Measurements from ENCODE around the gene ZNF780A. TPM values are rescaled to one million over a fixed set of nuclear protein-coding genes. Genes with fewer than 3 reads are reported as not detected.
"Not testable (repeated sequence)": the region's sequence is repeated elsewhere in the genome, so short reads cannot be mapped to it uniquely, and the experiment has no call there.

ZNF780A gene
- total RNA-seq, 4 donors from 2014 or later, result 5.7 to 14.7 (median 8.7) TPM

DNA sequence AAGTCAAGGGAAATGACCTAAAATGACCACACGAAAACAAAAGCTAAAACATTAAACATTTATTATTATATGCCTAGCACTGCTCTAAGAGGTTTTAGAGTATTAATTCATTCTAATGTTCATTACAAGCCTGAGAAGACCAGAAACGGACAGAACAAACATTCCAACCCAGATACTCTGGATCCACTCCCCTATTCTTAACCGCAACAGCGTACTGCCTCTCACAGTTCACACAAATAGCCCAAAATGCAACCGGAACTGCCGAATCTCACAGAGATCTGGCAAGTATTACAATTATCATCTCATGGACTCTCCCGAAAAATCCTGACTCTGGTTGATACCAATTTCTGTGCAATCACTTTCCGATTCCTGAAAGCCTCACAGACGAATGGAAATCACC is 36.1 kb downstream of the ZNF780A start:
- DNase-seq (ENCODE audit: low spot score in 2 of 2), result no peak
- intact Hi-C loops (cut with DNase I; ENCODE audit: low total_unique reads), result no loop called here
- no peak overlapping the region for H3K4me3 ChIP-seq (ENCODE audit: low read depth, poor library complexity, severe bottlenecking)
- TF ChIP-seq, protein P1, sequence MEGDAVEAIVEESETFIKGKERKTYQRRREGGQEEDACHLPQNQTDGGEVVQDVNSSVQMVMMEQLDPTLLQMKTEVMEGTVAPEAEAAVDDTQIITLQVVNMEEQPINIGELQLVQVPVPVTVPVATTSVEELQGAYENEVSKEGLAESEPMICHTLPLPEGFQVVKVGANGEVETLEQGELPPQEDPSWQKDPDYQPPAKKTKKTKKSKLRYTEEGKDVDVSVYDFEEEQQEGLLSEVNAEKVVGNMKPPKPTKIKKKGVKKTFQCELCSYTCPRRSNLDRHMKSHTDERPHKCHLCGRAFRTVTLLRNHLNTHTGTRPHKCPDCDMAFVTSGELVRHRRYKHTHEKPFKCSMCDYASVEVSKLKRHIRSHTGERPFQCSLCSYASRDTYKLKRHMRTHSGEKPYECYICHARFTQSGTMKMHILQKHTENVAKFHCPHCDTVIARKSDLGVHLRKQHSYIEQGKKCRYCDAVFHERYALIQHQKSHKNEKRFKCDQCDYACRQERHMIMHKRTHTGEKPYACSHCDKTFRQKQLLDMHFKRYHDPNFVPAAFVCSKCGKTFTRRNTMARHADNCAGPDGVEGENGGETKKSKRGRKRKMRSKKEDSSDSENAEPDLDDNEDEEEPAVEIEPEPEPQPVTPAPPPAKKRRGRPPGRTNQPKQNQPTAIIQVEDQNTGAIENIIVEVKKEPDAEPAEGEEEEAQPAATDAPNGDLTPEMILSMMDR (IDR thresholded peaks at IDR 0.05), result no peak
- no peak for TF ChIP-seq POLR2A (IDR thresholded peaks at IDR 0.05)
- 92 to 93% methylated on average over 9 of the region's 9 CpGs for WGBS, 2 donors

DNA sequence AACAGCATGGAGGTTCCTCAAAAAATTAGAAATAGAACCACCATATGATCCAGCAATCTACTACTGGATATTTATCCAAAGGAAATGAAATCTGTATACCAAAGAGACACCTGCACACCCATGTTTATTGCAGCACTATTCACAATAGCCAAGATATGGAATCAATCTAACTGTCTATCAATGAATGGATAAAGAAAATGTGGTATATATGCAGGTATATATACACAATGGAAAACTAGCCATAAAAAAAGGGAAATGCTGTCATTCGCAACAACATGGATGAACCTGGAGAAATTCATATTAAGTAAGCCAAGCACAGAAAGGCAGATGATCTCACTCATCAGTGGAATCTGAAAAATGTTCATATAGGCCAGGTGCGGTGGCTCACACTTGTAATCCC is 37.3 kb downstream of the ZNF780A start:
- no peak for TF ChIP-seq POLR2A (IDR thresholded peaks at IDR 0.05)
- TF ChIP-seq, protein P1 (IDR thresholded peaks at IDR 0.05), result no peak
- 95 to 98% methylated on average over 2 of the region's 2 CpGs for WGBS, 2 donors
- H3K4me3 ChIP-seq (ENCODE audit: low read depth, poor library complexity, severe bottlenecking), result no peak overlapping the region
- no peak for DNase-seq (ENCODE audit: low spot score in 2 of 2)
- intact Hi-C loops (cut with DNase I; ENCODE audit: low total_unique reads), result no loop called here

- intact Hi-C loops (cut with DNase I; ENCODE audit: low total_unique reads); H3K4me3 ChIP-seq (ENCODE audit: low read depth, poor library complexity, severe bottlenecking); DNase-seq (ENCODE audit: low spot score in 2 of 2): not testable (repeated sequence)
- WGBS, 2 donors, result 100% methylated on average over 1 of the region's 1 CpG
Measured at GRCh38 chr19:40041718-40042117, 49.0 kb downstream of the ZNF780A start.

DNA sequence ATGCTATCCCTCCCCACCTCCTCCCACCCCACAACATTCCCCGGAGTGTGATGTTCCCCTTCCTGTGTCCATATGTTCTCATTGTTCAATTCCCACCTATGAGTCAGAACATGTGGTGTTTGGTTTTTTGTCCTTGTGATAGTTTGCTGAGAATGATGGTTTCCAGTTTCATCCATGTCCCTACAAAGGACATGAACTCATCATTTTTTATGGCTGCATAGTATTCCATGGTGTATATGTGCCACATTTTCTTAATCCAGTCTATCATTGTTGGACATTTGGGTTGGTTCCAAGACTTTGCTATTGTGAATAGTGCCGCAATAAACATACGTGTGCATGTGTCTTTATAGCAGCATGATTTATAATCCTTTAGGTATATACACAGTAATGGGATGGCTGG is 52.7 kb downstream of the ZNF780A start:
- intact Hi-C loops (cut with DNase I; ENCODE audit: low total_unique reads), result not testable (repeated sequence)

GRCh38 chr19:40035996-40036395 is 54.7 kb downstream of the ZNF780A start:
- no peak for DNase-seq (ENCODE audit: low spot score in 2 of 2)
- no peak for TF ChIP-seq POLR2A (IDR thresholded peaks at IDR 0.05)
- TF ChIP-seq, protein P1 (IDR thresholded peaks at IDR 0.05), result no peak
- H3K4me3 ChIP-seq (ENCODE audit: low read depth, poor library complexity, severe bottlenecking), result no peak overlapping the region
- WGBS, 2 donors, result 90 to 93% methylated on average over 4 of the region's 4 CpGs
- intact Hi-C loops (cut with DNase I; ENCODE audit: low total_unique reads), result no loop called here

More for the DNA sequence above, 52.7 kb downstream of the ZNF780A start:
- H3K4me3 ChIP-seq (ENCODE audit: low read depth, poor library complexity, severe bottlenecking); DNase-seq (ENCODE audit: low spot score in 2 of 2): not testable (repeated sequence)
- WGBS, 2 donors, result 92 to 100% methylated on average over 3 of the region's 3 CpGs

DNA sequence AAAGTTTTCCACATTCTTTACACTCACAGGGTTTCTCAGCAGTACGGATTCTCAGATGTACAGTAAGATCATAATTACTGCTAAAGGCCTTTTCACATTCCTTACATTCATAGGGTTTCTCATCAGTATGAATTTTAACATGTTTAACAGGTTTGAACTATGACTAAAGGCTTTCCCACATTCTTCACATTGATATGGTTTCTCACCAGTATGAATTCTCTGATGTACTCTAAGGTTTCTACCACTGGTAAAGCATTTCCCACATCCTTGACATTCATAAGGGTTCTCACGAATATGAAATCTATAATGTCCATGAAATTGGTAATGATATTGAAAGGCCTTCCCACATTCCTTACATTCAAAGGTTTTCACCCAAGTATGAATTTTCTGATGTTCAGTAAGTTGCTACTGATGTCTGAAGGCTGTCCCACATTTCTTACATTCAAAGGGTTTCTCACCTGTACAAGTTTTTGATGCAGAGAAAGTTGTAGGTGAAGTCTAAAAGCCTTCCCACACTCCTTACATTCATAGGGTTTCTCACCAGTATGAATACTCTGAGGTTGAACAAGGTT is 56.7 kb downstream of the ZNF780A start:
- H3K4me3 ChIP-seq (ENCODE audit: low read depth, poor library complexity, severe bottlenecking), result no peak overlapping the region
- TF ChIP-seq, protein P1 (IDR thresholded peaks at IDR 0.05), result no peak
- TF ChIP-seq POLR2A (IDR thresholded peaks at IDR 0.05), result no peak
- no peak for DNase-seq (ENCODE audit: low spot score in 2 of 2)
- 93 to 98% methylated on average over 2 of the region's 2 CpGs for WGBS, 2 donors
- intact Hi-C loops (cut with DNase I; ENCODE audit: low total_unique reads), result no loop called here

DNA sequence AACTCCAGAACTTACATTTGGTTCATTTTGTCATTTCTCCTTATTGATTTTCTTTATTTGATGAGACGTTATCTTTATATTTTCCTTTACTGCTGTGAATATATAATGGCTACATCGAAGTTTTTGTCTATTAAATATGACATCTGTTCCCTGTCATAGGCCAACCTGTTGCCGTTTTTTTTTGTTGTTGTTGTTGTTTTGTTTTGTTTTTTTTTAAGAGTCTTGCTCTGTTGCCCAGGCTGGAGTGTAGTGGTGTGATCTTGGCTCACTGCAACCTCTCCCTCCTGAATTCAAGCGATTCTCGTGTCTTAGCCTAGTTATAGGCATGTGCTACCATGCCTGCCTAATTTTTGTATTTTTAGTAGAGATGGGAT is 64.2 kb downstream of the ZNF780A start:
- intact Hi-C loops (cut with DNase I; ENCODE audit: low total_unique reads), result no loop called here
- 78 to 98% methylated on average over 5 of the region's 5 CpGs for WGBS, 2 donors
- no peak overlapping the region for H3K4me3 ChIP-seq (ENCODE audit: low read depth, poor library complexity, severe bottlenecking)
- DNase-seq (ENCODE audit: low spot score in 2 of 2), result no peak
- TF ChIP-seq, protein P1 (IDR thresholded peaks at IDR 0.05), result no peak

Data from lower leg skin (tissue), 4 donors.